HG03095 (cell line): ENCODE measurements around the gene LDLRAD3.
"Not testable (repeated sequence)": the region's sequence is repeated elsewhere in the genome, so short reads cannot be mapped to it uniquely, and the experiment has no call there.

Source experiments
- ATAC-seq: cut with Tn5 transposase; IDR thresholded peaks from one replicate; pipeline ENCODE4 v1.9.1; 2021; ENCODE audit warnings: moderate library complexity; ENCODE audit not compliant: unreplicated experiment

Gene LDLRAD3

DNA sequence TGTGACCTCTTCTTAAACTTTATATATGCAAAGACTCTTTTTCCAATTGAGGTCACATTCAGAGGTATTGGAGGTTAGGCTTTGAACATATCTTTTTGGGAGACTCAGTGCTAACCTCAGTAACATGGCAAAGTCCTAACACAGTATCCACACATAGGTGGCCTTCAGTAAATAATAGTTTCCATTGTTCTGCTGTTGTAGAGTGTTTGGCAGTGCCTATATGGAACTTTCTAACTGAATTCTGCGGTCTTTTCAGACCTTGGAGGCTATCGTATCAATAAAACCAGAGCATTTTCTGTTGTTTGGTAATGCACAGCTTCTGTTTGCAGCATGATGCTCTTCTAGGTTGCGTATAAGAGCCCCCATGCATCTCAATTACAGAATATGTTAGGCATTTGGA lies 47.0 kb downstream of the LDLRAD3 start:
- no peak for ATAC-seq

GRCh38 chr11:35992548-35992947 lies 48.7 kb downstream of the LDLRAD3 start:
- no peak for ATAC-seq

DNA sequence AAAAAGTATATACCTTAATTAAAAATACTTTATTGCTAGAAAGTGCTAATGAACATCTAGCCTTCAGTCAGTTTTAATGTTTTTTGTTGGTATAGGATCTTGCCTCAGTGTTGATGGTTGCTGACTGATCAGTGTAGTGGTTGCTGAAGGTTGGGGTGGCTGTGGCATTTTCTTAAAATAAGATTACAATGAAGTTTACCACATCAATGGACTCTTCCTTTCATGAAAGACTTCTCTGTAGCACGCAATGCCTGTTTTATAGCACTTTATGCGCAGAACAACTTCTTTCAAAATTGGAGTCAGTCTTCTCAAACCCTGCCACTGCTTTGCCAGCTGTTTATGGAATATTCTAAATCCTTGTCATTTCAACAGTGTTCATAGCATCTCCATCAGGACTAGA lies 50.6 kb downstream of the LDLRAD3 start:
- ATAC-seq = no peak

GRCh38 chr11:35995681-35996271 lies 51.9 kb downstream of the LDLRAD3 start:
- no peak for ATAC-seq

- ATAC-seq = no peak
Observed at GRCh38 chr11:35997902-35998520, 54.1 kb downstream of the LDLRAD3 start.

DNA sequence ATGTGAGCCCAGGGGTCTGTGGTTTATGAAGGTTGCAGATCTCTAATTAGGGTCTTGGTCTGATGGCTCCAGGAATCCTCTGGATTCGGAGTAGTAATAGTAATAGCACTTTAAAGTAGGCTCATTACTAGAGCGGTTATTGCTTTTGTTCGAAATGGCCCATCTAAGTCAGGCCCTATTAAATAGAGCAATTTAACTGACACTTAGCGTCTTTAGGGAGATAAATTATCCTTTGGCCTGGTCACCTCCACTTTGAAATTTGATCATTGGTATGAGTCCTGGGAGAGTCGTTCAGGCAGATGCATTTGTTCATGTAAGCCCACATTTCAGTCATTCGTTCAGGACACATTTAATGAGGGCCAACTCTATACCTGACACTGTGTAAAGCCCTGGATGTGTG lies 54.8 kb downstream of the LDLRAD3 start:
- no peak for ATAC-seq

- ATAC-seq = no peak
Observed at GRCh38 chr11:36000616-36001190, 56.8 kb downstream of the LDLRAD3 start.

GRCh38 chr11:36002196-36002595 lies 58.3 kb downstream of the LDLRAD3 start:
- no peak for ATAC-seq

DNA sequence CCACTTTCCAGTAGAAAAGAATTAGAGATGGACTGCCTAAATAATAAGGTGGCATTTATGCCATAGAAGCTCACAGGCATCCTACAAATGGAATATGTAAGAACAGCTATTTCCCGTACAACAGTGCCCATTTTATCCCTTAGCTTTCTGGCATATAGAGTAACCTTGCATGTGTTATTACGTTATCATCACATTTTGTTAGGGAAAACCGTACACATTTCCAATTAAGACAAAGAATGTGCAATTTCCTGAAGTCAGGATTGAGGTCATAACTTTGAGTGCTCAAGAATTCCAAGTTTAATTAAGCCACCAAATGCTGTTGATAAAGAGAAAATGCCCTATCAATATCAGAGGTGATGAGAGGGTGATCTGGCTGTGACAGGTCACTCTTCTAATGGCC lies 58.9 kb downstream of the LDLRAD3 start:
- ATAC-seq = no peak

DNA sequence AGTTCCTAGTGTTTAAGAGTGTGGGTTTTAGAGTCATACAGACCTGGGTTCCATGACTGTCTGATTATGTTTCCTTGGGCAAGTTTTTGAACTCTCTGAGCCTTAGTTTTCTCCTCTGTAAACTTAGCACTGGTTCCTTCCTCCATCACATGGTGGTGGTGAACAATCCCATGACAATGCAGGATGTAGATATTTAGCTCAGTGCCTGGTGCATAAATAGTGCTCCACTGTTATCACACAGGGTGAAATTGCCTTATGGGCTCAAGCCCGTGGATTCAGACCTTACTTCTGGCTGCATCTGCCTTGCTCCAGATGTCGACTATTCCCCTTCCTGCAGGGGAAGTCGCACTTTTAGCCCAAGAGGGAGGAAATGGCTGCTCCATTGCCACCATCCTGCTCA lies 62.7 kb downstream of the LDLRAD3 start:
- ATAC-seq = no peak

- no peak for ATAC-seq
Observed at GRCh38 chr11:36007127-36007655, 63.3 kb downstream of the LDLRAD3 start.

DNA sequence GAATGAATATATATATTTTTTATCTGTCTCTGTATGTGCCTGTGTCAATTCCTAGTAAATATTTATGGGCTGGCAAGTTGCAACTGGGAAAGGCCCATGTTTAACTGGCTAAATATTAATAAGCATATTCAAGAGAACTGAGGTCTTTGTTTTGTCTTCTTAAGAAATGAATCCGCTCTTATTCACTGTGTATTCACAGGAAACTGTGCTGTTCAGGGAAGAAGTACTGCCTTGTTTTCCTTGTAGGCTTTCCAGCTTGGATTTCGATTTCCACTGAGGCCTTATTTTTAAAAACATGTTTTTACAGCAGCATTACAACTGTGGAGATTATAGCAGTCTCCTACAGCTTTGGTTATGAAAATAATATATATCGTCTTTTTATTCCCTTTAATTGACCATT lies 64.7 kb downstream of the LDLRAD3 start:
- ATAC-seq = no peak

GRCh38 chr11:36009473-36009872 lies 65.6 kb downstream of the LDLRAD3 start:
- no peak for ATAC-seq

GRCh38 chr11:36010010-36010740 lies 66.3 kb downstream of the LDLRAD3 start:
- no peak for ATAC-seq

DNA sequence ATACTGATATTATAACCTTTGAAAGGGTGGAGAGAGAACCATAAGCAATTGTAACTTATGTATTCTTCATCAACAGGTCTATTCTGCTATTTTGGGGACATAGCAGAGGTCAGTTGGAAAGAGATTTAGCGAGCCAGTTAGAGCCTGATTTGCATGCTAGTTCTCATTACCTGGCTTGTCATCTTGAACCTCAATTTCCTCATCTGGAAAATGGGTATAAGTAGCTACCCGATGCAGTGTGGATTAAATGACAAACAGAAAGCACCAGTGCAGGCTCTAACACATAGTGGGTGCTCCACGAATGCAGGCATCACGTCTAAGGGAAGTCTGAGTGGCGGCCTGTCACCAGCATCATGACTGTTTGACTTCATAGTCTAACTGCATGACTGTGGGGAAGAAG lies 67.7 kb downstream of the LDLRAD3 start:
- no peak for ATAC-seq

DNA sequence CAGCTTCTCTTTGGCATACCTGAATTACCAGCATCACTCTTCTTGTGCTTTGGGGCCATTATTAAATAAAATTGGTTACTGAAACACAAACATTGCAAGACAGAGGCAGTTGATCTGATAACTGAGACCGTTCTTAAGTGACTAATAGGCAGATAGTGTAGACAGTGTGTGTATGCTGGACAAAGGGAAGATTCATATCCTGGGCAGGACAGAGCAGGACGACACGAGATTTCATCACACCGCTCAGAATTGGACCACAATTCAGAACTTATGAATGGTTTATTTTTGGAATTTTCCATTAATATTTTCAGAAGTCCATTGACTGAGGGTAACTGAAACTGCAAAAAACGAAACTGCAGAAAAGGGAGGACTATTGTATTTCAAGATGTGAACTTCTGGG lies 68.6 kb downstream of the LDLRAD3 start:
- ATAC-seq = no peak

GRCh38 chr11:36012979-36013378 lies 69.1 kb downstream of the LDLRAD3 start:
- no peak for ATAC-seq

GRCh38 chr11:36013446-36013845 lies 69.6 kb downstream of the LDLRAD3 start:
- ATAC-seq = not testable (repeated sequence)

- ATAC-seq = no peak
Observed at GRCh38 chr11:36013950-36014897, 70.4 kb downstream of the LDLRAD3 start.

DNA sequence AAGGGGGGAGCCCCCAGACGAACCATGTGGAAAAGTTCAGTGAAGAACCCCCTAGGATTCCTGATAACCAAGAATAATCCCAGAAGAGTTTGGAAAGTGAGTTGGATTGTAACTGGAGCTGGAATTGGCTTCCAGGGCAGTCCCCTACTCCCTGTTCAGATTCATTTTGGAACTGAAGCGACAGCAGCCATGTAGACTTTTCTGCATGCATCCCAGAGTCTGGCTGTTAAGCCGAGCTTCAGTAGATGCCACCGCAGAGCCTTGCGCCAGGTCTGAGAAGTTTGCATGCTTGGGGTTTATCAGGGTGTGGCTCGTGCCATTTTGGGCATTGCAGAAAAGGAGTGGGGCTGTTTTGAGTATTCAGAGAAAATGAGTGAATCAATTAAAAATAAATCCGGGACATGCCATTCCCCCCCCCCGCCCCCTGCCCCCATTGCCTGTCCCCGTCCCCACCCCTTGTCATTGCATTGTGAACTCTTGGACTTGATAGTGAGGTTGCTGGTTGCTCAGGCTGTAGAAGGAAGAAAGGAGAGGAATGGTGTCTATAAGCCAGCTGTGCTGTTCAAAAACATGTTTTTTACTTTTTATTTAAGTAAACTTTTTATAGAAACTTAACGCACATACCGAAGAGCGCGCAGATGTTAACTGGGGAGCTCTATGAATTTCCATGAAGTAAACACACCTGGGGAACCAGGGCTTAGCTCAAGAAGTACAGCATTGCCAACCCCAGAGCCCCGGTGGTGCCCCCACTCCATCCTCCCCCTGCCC lies 71.2 kb downstream of the LDLRAD3 start:
- no peak for ATAC-seq
